PC-3 (cell line): ENCODE data around the gene PTBP1. TPM values are rescaled to one million over a fixed set of nuclear protein-coding genes. Genes with fewer than 3 reads are reported as not detected.

ENCODE experiments used
- ATAC-seq: fragments of 200-7000 bp; cut with Tn5 transposase; 2 replicates; pipeline ENCODE4 v1.9.1; 2020; ENCODE audit warnings: mild to moderate bottlenecking, moderate library complexity
- BruUV-seq: library from RNA; stranded (reverse); fragments of 400-500 nt; replicated peaks from 2 replicates; lab custom pipeline; 2021; lab: Mats Ljungman, UMichigan
- CTCF ChIA-PET: fragments of 300-600 bp; sonication (Branson Sonifier 250); formaldehyde crosslinking; loops from one replicate; lab custom pipeline; 2022; ENCODE audit warnings: antibody characterized with exemption; lab: Charles Lee
- POLR2A ChIA-PET: fragments of 300-600 bp; sonication (Branson Sonifier 250); formaldehyde crosslinking; loops from one replicate; lab custom pipeline; 2022; ENCODE audit warnings: antibody characterized with exemption; ENCODE audit not compliant: unreplicated experiment; lab: Charles Lee
- DNase-seq: peaks from one replicate; pipeline ENCODE4 v3.0.0-alpha.2; 2015
- H2AFZ ChIP-seq: fragments of 300-600 bp; sonication (generic); 2 replicates; pipeline ENCODE4 v1.6.0; 2016; ENCODE audit warnings: antibody characterized with exemption, low read length
- H3F3A ChIP-seq: fragments of 300-600 bp; sonication (generic); one replicate; pipeline ENCODE4 v1.6.0; 2017; ENCODE audit warnings: antibody characterized with exemption, low read length, control low read depth, mild to moderate bottlenecking; ENCODE audit not compliant: unreplicated experiment
- H3K27ac ChIP-seq: fragments of 300-600 bp; sonication (generic); 2 replicates; pipeline ENCODE4 v1.5.1; 2016; ENCODE audit warnings: mild to moderate bottlenecking, low read length
- H3K27me3 ChIP-seq: fragments of 300-600 bp; sonication (generic); 2 replicates; pipeline ENCODE4 v1.6.1; 2016; ENCODE audit warnings: low read length, mixed read lengths
- H3K36me3 ChIP-seq: fragments of 300-600 bp; sonication (generic); 2 replicates; pipeline ENCODE4 v1.6.1; 2016; ENCODE audit warnings: low read depth, mixed run types, low read length, mixed read lengths
- H3K4me1 ChIP-seq: fragments of 300-600 bp; sonication (generic); 2 replicates; pipeline ENCODE4 v1.5.1; 2016; ENCODE audit warnings: low read length; ENCODE audit not compliant: insufficient read depth
- H3K4me2 ChIP-seq: fragments of 300-600 bp; sonication (generic); 2 replicates; pipeline ENCODE4 v1.6.0; 2016; ENCODE audit warnings: low read length
- H3K4me3 ChIP-seq: fragments of 300-600 bp; sonication (generic); 2 replicates; pipeline ENCODE4 v1.5.1; 2016; ENCODE audit warnings: mild to moderate bottlenecking, low read length, mixed read lengths
- H3K79me2 ChIP-seq: fragments of 300-600 bp; sonication (generic); 2 replicates; pipeline ENCODE4 v1.6.1; 2017; ENCODE audit warnings: low read length, mixed read lengths
- H3K9ac ChIP-seq: fragments of 300-600 bp; sonication (generic); 2 replicates; pipeline ENCODE4 v1.6.0; 2016; ENCODE audit warnings: mild to moderate bottlenecking, low read length
- H3K9me2 ChIP-seq: fragments of 300-600 bp; sonication (generic); replicated peaks from 2 replicates; pipeline ENCODE4 v1.6.1; 2016; ENCODE audit warnings: mixed run types, low read length, mixed read lengths
- H3K9me3 ChIP-seq: fragments of 300-600 bp; sonication (generic); 2 replicates; pipeline ENCODE4 v1.6.1; 2016; ENCODE audit warnings: low read length, mixed read lengths
- H4K20me1 ChIP-seq: fragments of 300-600 bp; sonication (generic); 2 replicates; pipeline ENCODE4 v1.6.1; 2016; ENCODE audit warnings: low read length, mixed read lengths
- CTCF ChIP-seq: fragments of 300-600 bp; sonication (generic); conservative IDR thresholded peaks from 2 replicates; pipeline ENCODE4 v1.5.1; 2017; ENCODE audit warnings: antibody characterized with exemption, low read depth, mild to moderate bottlenecking, low read length
- EZH2 ChIP-seq: fragments of 300-600 bp; sonication (generic); IDR thresholded peaks from one replicate; pipeline ENCODE4 v1.6.1; 2017; ENCODE audit warnings: antibody characterized with exemption, mild to moderate bottlenecking, low read length; ENCODE audit not compliant: unreplicated experiment
- EZH2phosphoT487 ChIP-seq: fragments of 300-600 bp; sonication (generic); IDR thresholded peaks from 2 replicates; pipeline ENCODE4 v1.6.1; 2018; ENCODE audit warnings: mild to moderate bottlenecking, antibody characterized with exemption, low read length, borderline replicate concordance
- intact Hi-C: fragments of 100-400 bp; cut with micrococcal nuclease; formaldehyde crosslinking; loops from 2 replicates; pipeline ENCODE4 v1.9.0; 2023
- total RNA-seq: library from RNA; depleted of rRNA; stranded (reverse); fragments of >200 nt; gene quantifications from 2 replicates; pipeline ENCODE4 v1.2.3, GENCODE V29; 2014

Gene PTBP1
- total RNA-seq, 1 experiment from 2014 or later: 412 TPM

- Histone ChIP-seq H3F3A (no peaks in the 10 kb centered on the region), H2AFZ (no peak overlapping the region), H3K27ac (no peak overlapping the region), H3K4me1 (peaks cover 26% of the 10 kb centered on the region), H3K4me3 (no peak overlapping the region), H4K20me1 (peaks cover 88% of the 10 kb centered on the region), H3K79me2 (peaks cover 92% of the 10 kb centered on the region), H3K9me3 (no peaks in the 10 kb centered on the region), H3K9me2 (no peaks in the 10 kb centered on the region), H3K4me2 (no peak overlapping the region), H3K27me3 (no peaks in the 10 kb centered on the region), H3K36me3 (peaks cover 86% of the 10 kb centered on the region), H3K9ac (no peak overlapping the region)
- DNase-seq: no peak
- intact Hi-C loops: no loop called here
- POLR2A ChIA-PET: no interaction called here
- TF ChIP-seq EZH2phosphoT487 (no peak), CTCF (no peak), EZH2 (no peak)
- BruUV-seq: no TSS peak
- CTCF ChIA-PET: no interaction called here
- ATAC-seq: no peak
Observed at GRCh38 chr19:803686-804418, 6.6 kb downstream of the PTBP1 start.

GRCh38 chr19:804419-805165 is 7.3 kb downstream of the PTBP1 start:
- no peaks in the 10 kb centered on the region for H3K9me2 ChIP-seq
- intact Hi-C loops: no loop called here
- POLR2A ChIA-PET: no interaction called here
- TF ChIP-seq EZH2phosphoT487 (no peak), CTCF (no peak), EZH2 (no peak)
- peaks cover 22% of the 10 kb centered on the region for H3K4me1 ChIP-seq
- H2AFZ ChIP-seq: no peak overlapping the region
- H3K9ac ChIP-seq: no peak overlapping the region
- H3K36me3 ChIP-seq: peaks cover 82% of the 10 kb centered on the region
- no peak overlapping the region for H3K27ac ChIP-seq
- no peak overlapping the region for H3K4me3 ChIP-seq
- H3K4me2 ChIP-seq: no peak overlapping the region
- DNase-seq (no peak), ATAC-seq (no peak)
- no TSS peak for BruUV-seq
- H3K9me3 ChIP-seq: no peaks in the 10 kb centered on the region
- peaks cover 81% of the 10 kb centered on the region for H4K20me1 ChIP-seq
- CTCF ChIA-PET: no interaction called here
- H3F3A ChIP-seq: no peaks in the 10 kb centered on the region
- peaks cover 85% of the 10 kb centered on the region for H3K79me2 ChIP-seq
- no peaks in the 10 kb centered on the region for H3K27me3 ChIP-seq

- no peak overlapping the region for H3K4me2 ChIP-seq
- ATAC-seq: no peak
- no peaks in the 10 kb centered on the region for H3F3A ChIP-seq
- H3K79me2 ChIP-seq: peaks cover 79% of the 10 kb centered on the region
- H3K9me3 ChIP-seq: no peaks in the 10 kb centered on the region
- intact Hi-C loops: no loop called here
- no peaks in the 10 kb centered on the region for H3K9me2 ChIP-seq
- DNase-seq: no peak
- peaks cover 82% of the 10 kb centered on the region for H3K36me3 ChIP-seq
- H3K4me1 ChIP-seq: peaks cover 17% of the 10 kb centered on the region
- POLR2A ChIA-PET: no interaction called here
- peaks cover 75% of the 10 kb centered on the region for H4K20me1 ChIP-seq
- H3K27ac ChIP-seq: no peak overlapping the region
- no peak overlapping the region for H3K4me3 ChIP-seq
- H3K9ac ChIP-seq: no peak overlapping the region
- no peak for TF ChIP-seq CTCF
- TF ChIP-seq EZH2: no peak
- no peak for TF ChIP-seq EZH2phosphoT487
- BruUV-seq: no TSS peak
- no peaks in the 10 kb centered on the region for H3K27me3 ChIP-seq
- CTCF ChIA-PET: no interaction called here
- H2AFZ ChIP-seq: no peak overlapping the region
Observed at GRCh38 chr19:805166-805551, 7.9 kb downstream of the PTBP1 start.
